Adrenal gland (tissue), 12 donors: ENCODE measurements around the gene G0S2. TPM values are rescaled to one million over a fixed set of nuclear protein-coding genes. Genes with fewer than 3 reads are reported as not detected.

Source experiments
- DNase-seq, 7 donors: peaks; one replicate each; pipeline ENCODE4 v3.0.0-alpha.2; 2019 to 2020
- H3K27ac ChIP-seq, 5 donors: fragments of 200-600 bp; sonication (generic) in 4 of 5; 1 replicate in 3 of 5; 2 replicates in 2 of 5; pipeline versions ENCODE4 v1.5.1 to v1.8.0; 2016 to 2020; ENCODE audit warnings: mild to moderate bottlenecking in 1 of 5
- H3K27me3 ChIP-seq: fragments of 200-600 bp; 2 replicates; pipeline ENCODE4 v1.8.0; 2021
- H3K36me3 ChIP-seq, 2 donors: fragments of 200-600 bp; replicated peaks in 1 of 2; 1 replicate in 1 of 2; 2 replicates in 1 of 2; pipeline versions ENCODE4 v1.5.1 to v1.8.0; 2018 to 2022
- H3K4me1 ChIP-seq, 2 donors: fragments of 200-600 bp; replicated peaks in 1 of 2; 1 replicate in 1 of 2; 2 replicates in 1 of 2; pipeline versions ENCODE4 v1.5.1 to v1.8.0; 2018 to 2021
- H3K4me3 ChIP-seq, 4 donors: fragments of 200-600 bp; sonication (generic) in 3 of 4; one replicate each; pipeline ENCODE4 v1.5.1; 2016 to 2018
- H3K9me3 ChIP-seq, 3 donors: fragments of 200-600 bp; sonication (generic) in 1 of 3; replicated peaks in 1 of 3; 1 replicate in 2 of 3; 2 replicates in 1 of 3; pipeline versions ENCODE4 v1.5.1 to v1.8.0; 2016 to 2021
- POLR2A ChIP-seq, 2 donors: fragments of 450-650 bp; IDR thresholded peaks; one replicate each; pipeline ENCODE4 v1.6.1; 2017; ENCODE audit warnings: antibody characterized with exemption in 2 of 2, mild to moderate bottlenecking in 2 of 2, moderate library complexity in 1 of 2
- WGBS, 4 donors: extraction: QIAGEN DNeasy Blood & Tissue Kit in 2 of 4; methylation state at CpG; one replicate each; pipeline versions ENCODE4 v1.1.5 to v1.1.7; 2013 to 2017; 5-methylcytosine and 5-hydroxymethylcytosine counted together
- intact Hi-C, 2 donors: fragments of 100-400 bp; cut with DNase I; formaldehyde crosslinking; loops; one replicate each; pipeline versions ENCODE4 v1.14.1 to v1.15.0; 2022 to 2023
- polyA plus RNA-seq, 3 donors: library from polyadenylated mRNA; stranded (reverse); fragments of 200-250 nt in 2 of 3; fragments of 350-450 nt in 1 of 3; fragmentation: Illumina TruSeq in 1 of 3; extraction: RNeasy Lipid Tissue Mini Kit (QIAGEN cat#74804) in 1 of 3; gene quantifications; one replicate each; pipeline ENCODE4 v1.2.3, GENCODE V29; 2013 to 2014
- total RNA-seq, 9 donors: library from RNA; depleted of rRNA in 4 of 9; stranded (reverse); fragments of >200 nt in 4 of 9; fragments of 120-200 nt in 1 of 9; fragmentation: NEBNext Ultra II Directional in 1 of 9; extraction: Animal tissue kit (Norgen Biotek cat#: 25700) in 1 of 9; gene quantifications; one replicate each; pipeline versions ENCODE4 v1.1.0 to v1.2.4, GENCODE V29; 2013 to 2023
- TF ChIP-seq, protein P1 (sequence below), 6 experiments: fragments of 450-650 bp in 4 of 6; fragments of 200-600 bp in 2 of 6; sonication (generic) in 1 of 6; IDR thresholded peaks; 1 replicate in 5 of 6; 2 replicates in 1 of 6; pipeline versions ENCODE4 v1.5.1 to v1.8.0; 2016 to 2021; ENCODE audit warnings: antibody characterized with exemption in 6 of 6, mild to moderate bottlenecking in 2 of 6, moderate library complexity in 1 of 6
- donor health status: healthy with polysubstance abuse.
- donor health status: Bipolar disorder and iron deficiency.
- donor health status: DM: yes; HTN: yes; CAD: no.
- donor health status: DM: no; HTN: no; CAD: no.
- donor health status: DM: no; HTN: no; CAD: no.
- donor health status: DM: yes; HTN: yes; CAD: no.

G0S2 gene
- total and polyA plus RNA-seq, 12 donors, result 48.5 to 901 (median 237) TPM

DNA sequence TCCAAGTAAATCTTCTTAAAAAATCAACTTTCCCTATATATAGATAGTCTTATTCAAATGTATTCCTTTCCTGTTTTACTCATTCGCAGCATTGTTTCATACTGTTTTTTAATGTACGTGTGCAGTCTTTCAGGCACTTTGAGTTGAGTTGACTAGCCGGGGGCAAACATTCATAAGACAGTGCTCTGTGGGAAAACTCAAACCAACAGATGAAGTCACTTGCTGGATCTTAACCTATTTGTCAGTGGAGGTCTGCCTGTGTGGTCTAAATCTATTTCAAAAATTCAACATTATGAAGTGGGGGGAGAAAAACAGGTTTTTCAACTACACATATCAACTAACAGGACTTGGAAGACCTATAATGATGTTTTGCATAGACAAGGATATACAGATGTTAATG lies 35.6 kb downstream of the G0S2 start:
- Histone ChIP-seq H3K36me3 (no peaks in the 10 kb centered on the region), H3K27me3 (no peaks in the 10 kb centered on the region), H3K4me3 (no peak overlapping the region), H3K9me3 (no peaks in the 10 kb centered on the region), H3K4me1 (no peaks in the 10 kb centered on the region), H3K27ac (no peak overlapping the region)
- WGBS, 4 donors, result 92 to 96% (median 93%) methylated on average over 3 of the region's 3 CpGs
- intact Hi-C loops, result no loop called here
- DNase-seq, result no peak
- no peak for TF ChIP-seq POLR2A (IDR thresholded peaks at IDR 0.05)
- TF ChIP-seq, protein P1, sequence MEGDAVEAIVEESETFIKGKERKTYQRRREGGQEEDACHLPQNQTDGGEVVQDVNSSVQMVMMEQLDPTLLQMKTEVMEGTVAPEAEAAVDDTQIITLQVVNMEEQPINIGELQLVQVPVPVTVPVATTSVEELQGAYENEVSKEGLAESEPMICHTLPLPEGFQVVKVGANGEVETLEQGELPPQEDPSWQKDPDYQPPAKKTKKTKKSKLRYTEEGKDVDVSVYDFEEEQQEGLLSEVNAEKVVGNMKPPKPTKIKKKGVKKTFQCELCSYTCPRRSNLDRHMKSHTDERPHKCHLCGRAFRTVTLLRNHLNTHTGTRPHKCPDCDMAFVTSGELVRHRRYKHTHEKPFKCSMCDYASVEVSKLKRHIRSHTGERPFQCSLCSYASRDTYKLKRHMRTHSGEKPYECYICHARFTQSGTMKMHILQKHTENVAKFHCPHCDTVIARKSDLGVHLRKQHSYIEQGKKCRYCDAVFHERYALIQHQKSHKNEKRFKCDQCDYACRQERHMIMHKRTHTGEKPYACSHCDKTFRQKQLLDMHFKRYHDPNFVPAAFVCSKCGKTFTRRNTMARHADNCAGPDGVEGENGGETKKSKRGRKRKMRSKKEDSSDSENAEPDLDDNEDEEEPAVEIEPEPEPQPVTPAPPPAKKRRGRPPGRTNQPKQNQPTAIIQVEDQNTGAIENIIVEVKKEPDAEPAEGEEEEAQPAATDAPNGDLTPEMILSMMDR (IDR thresholded peaks at IDR 0.05), result no peak

DNA sequence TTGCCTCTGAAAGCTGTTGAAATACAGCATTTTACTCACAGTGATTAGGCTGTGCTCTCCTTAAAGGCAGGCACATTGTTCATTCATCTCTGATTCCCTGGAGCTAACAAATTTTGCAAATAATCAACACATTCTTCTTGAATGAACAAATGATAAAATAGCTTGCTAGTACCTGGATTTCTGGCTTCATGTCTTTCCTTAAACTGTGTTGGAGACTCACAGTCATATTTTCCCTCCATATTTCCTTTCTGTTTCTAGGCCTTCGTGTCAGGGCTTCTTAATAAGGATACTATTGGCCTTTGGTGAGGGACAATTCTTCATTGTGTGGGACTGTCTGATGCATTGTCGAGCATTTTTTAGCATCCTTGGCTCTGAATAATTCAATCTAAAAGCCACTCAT lies 39.1 kb downstream of the G0S2 start:
- 82 to 86% (median 84%) methylated on average over 2 of the region's 2 CpGs for WGBS, 4 donors
- H3K4me1 ChIP-seq, result no peaks in the 10 kb centered on the region
- no peak overlapping the region for H3K4me3 ChIP-seq
- no peaks in the 10 kb centered on the region for H3K9me3 ChIP-seq
- TF ChIP-seq, protein P1 (IDR thresholded peaks at IDR 0.05), result no peak
- no peak for TF ChIP-seq POLR2A (IDR thresholded peaks at IDR 0.05)
- no peaks in the 10 kb centered on the region for H3K27me3 ChIP-seq
- no peak overlapping the region for H3K27ac ChIP-seq
- H3K36me3 ChIP-seq, result no peaks in the 10 kb centered on the region
- no peak for DNase-seq
- intact Hi-C loops, result no loop called here

DNA sequence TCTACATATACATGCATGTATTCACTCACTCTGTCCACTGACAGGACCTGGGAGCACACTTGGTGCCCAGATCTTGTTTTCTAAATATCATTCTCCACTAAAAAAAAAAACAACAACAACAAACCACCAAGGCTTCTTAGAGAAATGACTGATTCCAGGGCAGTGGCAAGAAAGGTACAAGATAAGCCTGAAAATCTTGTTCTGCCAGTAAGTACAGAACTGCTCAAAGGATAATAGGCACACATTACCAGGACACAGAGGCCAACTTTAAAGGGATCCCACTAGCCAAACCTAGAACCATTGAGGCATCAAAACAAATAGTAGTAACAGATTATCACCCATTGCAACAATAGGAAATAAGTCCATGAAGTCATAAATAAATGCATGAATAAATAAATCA lies 40.1 kb downstream of the G0S2 start:
- H3K27ac ChIP-seq, result no peak overlapping the region
- no peaks in the 10 kb centered on the region for H3K4me1 ChIP-seq
- H3K27me3 ChIP-seq, result no peaks in the 10 kb centered on the region
- TF ChIP-seq, protein P1 (IDR thresholded peaks at IDR 0.05), result no peak
- no peak for TF ChIP-seq POLR2A (IDR thresholded peaks at IDR 0.05)
- no peaks in the 10 kb centered on the region for H3K36me3 ChIP-seq
- no peak overlapping the region for H3K4me3 ChIP-seq
- no peaks in the 10 kb centered on the region for H3K9me3 ChIP-seq
- no peak for DNase-seq
- intact Hi-C loops, result no loop called here

DNA sequence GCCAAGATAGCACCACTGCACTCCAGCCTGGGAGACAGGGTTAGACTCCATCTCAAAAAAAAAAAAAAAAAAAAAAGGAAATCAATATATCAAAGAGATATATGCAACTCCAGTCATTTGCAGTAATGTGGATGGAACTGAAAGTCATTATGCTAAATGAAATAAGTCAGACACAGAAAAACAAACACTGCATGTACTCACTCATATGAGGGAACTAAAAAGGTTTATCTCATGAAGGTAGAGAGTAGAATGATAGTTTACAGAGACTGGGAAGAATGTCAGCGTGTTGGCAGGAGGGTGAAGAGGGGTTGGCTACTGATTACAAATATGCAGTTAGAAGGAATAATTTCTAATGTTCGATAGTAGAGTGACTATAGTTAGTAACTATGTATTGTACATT lies 42.6 kb downstream of the G0S2 start:
- H3K27ac ChIP-seq, result no peak overlapping the region
- no peaks in the 10 kb centered on the region for H3K9me3 ChIP-seq
- DNase-seq, result no peak
- H3K4me1 ChIP-seq, result peaks cover 4 to 6% of the 10 kb centered on the region in 2 donors
- no peaks in the 10 kb centered on the region for H3K27me3 ChIP-seq
- no peaks in the 10 kb centered on the region for H3K36me3 ChIP-seq
- no peak for TF ChIP-seq POLR2A (IDR thresholded peaks at IDR 0.05)
- TF ChIP-seq, protein P1 (IDR thresholded peaks at IDR 0.05), result no peak
- no peak overlapping the region for H3K4me3 ChIP-seq
- WGBS, 4 donors, result 81 to 94% (median 88%) methylated on average over 2 of the region's 2 CpGs
- intact Hi-C loops, result no loop called here
